ENCODE data around the gene GALE. TPM values are rescaled to one million over a fixed set of nuclear protein-coding genes. Genes with fewer than 3 reads are reported as not detected.
"Not testable (repeated sequence)": the region's sequence is repeated elsewhere in the genome, so short reads cannot be mapped to it uniquely, and the experiment has no call there.

Gene GALE
- total RNA-seq, 1 donor from 2014 or later = 108 TPM

GRCh38 chr1:23838401-23838866 is 37.9 kb upstream of the GALE start:
- no peaks in the 10 kb centered on the region for H3K27me3 ChIP-seq (ENCODE audit: control insufficient read depth, insufficient read depth, low read length)
- no peak for TF ChIP-seq CTCF (IDR thresholded peaks at IDR 0.05; ENCODE audit: insufficient read depth, low read length, severe bottlenecking)
- H3K36me3 ChIP-seq (ENCODE audit: control insufficient read depth, insufficient read depth, low read length) = no peaks in the 10 kb centered on the region
- peak overlapping the region; percentile 22 for H3K4me3 ChIP-seq (ENCODE audit: low read depth, low read length)
- peak; percentile 30 for DNase-seq (ENCODE audit: low read depth)
- FAIRE-seq = no peak

GRCh38 chr1:23837908-23838307 is 37.4 kb upstream of the GALE start:
- TF ChIP-seq CTCF (IDR thresholded peaks at IDR 0.05; ENCODE audit: insufficient read depth, low read length, severe bottlenecking) = no peak

GRCh38 chr1:23836037-23836436 is 35.5 kb upstream of the GALE start:
- TF ChIP-seq CTCF (IDR thresholded peaks at IDR 0.05; ENCODE audit: insufficient read depth, low read length, severe bottlenecking) = no peak
- FAIRE-seq (no peak), DNase-seq (ENCODE audit: low read depth) (no peak)
- H3K27me3 ChIP-seq (ENCODE audit: control insufficient read depth, insufficient read depth, low read length) = no peaks in the 10 kb centered on the region
- H3K36me3 ChIP-seq (ENCODE audit: control insufficient read depth, insufficient read depth, low read length) = no peaks in the 10 kb centered on the region
- no peak overlapping the region for H3K4me3 ChIP-seq (ENCODE audit: low read depth, low read length)

More at GRCh38 chr1:23837908-23838307, 37.4 kb upstream of the GALE start:
- H3K27me3 ChIP-seq (ENCODE audit: control insufficient read depth, insufficient read depth, low read length) = no peaks in the 10 kb centered on the region
- no peak overlapping the region for H3K4me3 ChIP-seq (ENCODE audit: low read depth, low read length)
- no peak for FAIRE-seq
- H3K36me3 ChIP-seq (ENCODE audit: control insufficient read depth, insufficient read depth, low read length) = no peaks in the 10 kb centered on the region
- no peak for DNase-seq (ENCODE audit: low read depth)

GRCh38 chr1:23834156-23834555 is 33.6 kb upstream of the GALE start:
- H3K36me3 ChIP-seq (ENCODE audit: control insufficient read depth, insufficient read depth, low read length); DNase-seq (ENCODE audit: low read depth); H3K4me3 ChIP-seq (ENCODE audit: low read depth, low read length); H3K27me3 ChIP-seq (ENCODE audit: control insufficient read depth, insufficient read depth, low read length); FAIRE-seq: not testable (repeated sequence)

GRCh38 chr1:23827717-23828116 is 27.2 kb upstream of the GALE start:
- FAIRE-seq = no peak
- no peak overlapping the region for H3K4me3 ChIP-seq (ENCODE audit: low read depth, low read length)
- H3K36me3 ChIP-seq (ENCODE audit: control insufficient read depth, insufficient read depth, low read length) = no peaks in the 10 kb centered on the region
- TF ChIP-seq CTCF (IDR thresholded peaks at IDR 0.05; ENCODE audit: insufficient read depth, low read length, severe bottlenecking) = no peak
- no peaks in the 10 kb centered on the region for H3K27me3 ChIP-seq (ENCODE audit: control insufficient read depth, insufficient read depth, low read length)
- no peak for DNase-seq (ENCODE audit: low read depth)

- not testable (repeated sequence) for H3K36me3 ChIP-seq (ENCODE audit: control insufficient read depth, insufficient read depth, low read length); H3K27me3 ChIP-seq (ENCODE audit: control insufficient read depth, insufficient read depth, low read length); DNase-seq (ENCODE audit: low read depth); FAIRE-seq; H3K4me3 ChIP-seq (ENCODE audit: low read depth, low read length)
Observed at GRCh38 chr1:23826590-23826989, 26.0 kb upstream of the GALE start.

GRCh38 chr1:23825762-23826522 is 25.4 kb upstream of the GALE start:
- no peak for FAIRE-seq

More at GRCh38 chr1:23825762-23826522, 25.4 kb upstream of the GALE start:
- Histone ChIP-seq H3K36me3 (ENCODE audit: control insufficient read depth, insufficient read depth, low read length) (no peaks in the 10 kb centered on the region), H3K27me3 (ENCODE audit: control insufficient read depth, insufficient read depth, low read length) (no peaks in the 10 kb centered on the region), H3K4me3 (ENCODE audit: low read depth, low read length) (peak overlapping the region; percentile 69)
- no peak for TF ChIP-seq CTCF (IDR thresholded peaks at IDR 0.05; ENCODE audit: insufficient read depth, low read length, severe bottlenecking)
- no peak for DNase-seq (ENCODE audit: low read depth)

Measured in bronchial epithelial cell (primary cell).